GM19025 (cell line): ENCODE measurements around the gene GLUD2.

Source experiments
- ATAC-seq: cut with Tn5 transposase; IDR thresholded peaks from one replicate; pipeline ENCODE4 v1.9.1; 2021; ENCODE audit warnings: mild to moderate bottlenecking, low read depth, moderate library complexity; ENCODE audit not compliant: unreplicated experiment

The GLUD2 gene

GRCh38 chrX:121093011-121093410 lies 45.6 kb downstream of the GLUD2 start:
- ATAC-seq = no peak
